OCI-LY7 (cell line): ENCODE results near the gene EXOC6B. TPM values are rescaled to one million over a fixed set of nuclear protein-coding genes. Genes with fewer than 3 reads are reported as not detected.
"Not testable (repeated sequence)": the region's sequence is repeated elsewhere in the genome, so short reads cannot be mapped to it uniquely, and the experiment has no call there.

Experiments used
- BruUV-seq: library from RNA; stranded (reverse); fragments of 400-500 nt; replicated peaks from 2 replicates; lab custom pipeline; 2021; lab: Mats Ljungman, UMichigan
- CTCF ChIA-PET: fragments of 300-600 bp; sonication (Branson Sonifier 250); formaldehyde crosslinking; loops from one replicate; lab custom pipeline; 2022; ENCODE audit warnings: antibody characterized with exemption; ENCODE audit not compliant: unreplicated experiment; lab: Charles Lee
- POLR2A ChIA-PET: fragments of 300-600 bp; sonication (Branson Sonifier 250); formaldehyde crosslinking; loops from one replicate; lab custom pipeline; 2022; ENCODE audit warnings: antibody characterized with exemption; lab: Charles Lee
- DNase-seq: peaks from one replicate; pipeline ENCODE4 v3.0.0-alpha.2; 2015; ENCODE audit warnings: low spot score
- H2AFZ ChIP-seq: fragments of 200-600 bp; sonication (generic), shearing (Covaris generic); 2 replicates; pipeline ENCODE4 v1.6.1; 2014; ENCODE audit warnings: mild to moderate bottlenecking, antibody characterized with exemption, low read length, moderate library complexity
- H3K27ac ChIP-seq: fragments of 200-600 bp; sonication (generic); 2 replicates; pipeline ENCODE4 v1.5.1; 2014; ENCODE audit warnings: mixed run types, low read depth, mild to moderate bottlenecking, moderate library complexity, low read length, inconsistent platforms; ENCODE audit not compliant: poor library complexity, severe bottlenecking
- H3K36me3 ChIP-seq: fragments of 200-600 bp; sonication (generic); 2 replicates; pipeline ENCODE4 v1.6.1; 2014; ENCODE audit warnings: mild to moderate bottlenecking, antibody characterized with exemption, low read length, moderate library complexity, mixed read lengths; ENCODE audit not compliant: insufficient read depth
- H3K4me1 ChIP-seq: fragments of 200-600 bp; sonication (generic); 2 replicates; pipeline ENCODE4 v1.5.1; 2014; ENCODE audit warnings: mild to moderate bottlenecking, low read length; ENCODE audit not compliant: insufficient read depth, poor library complexity, severe bottlenecking
- H3K4me2 ChIP-seq: fragments of 200-600 bp; sonication (generic); 2 replicates; pipeline ENCODE4 v1.6.1; 2014; ENCODE audit warnings: mild to moderate bottlenecking, low read length
- H3K4me3 ChIP-seq: fragments of 200-600 bp; sonication (generic); 2 replicates; pipeline ENCODE4 v1.5.1; 2014; ENCODE audit warnings: mild to moderate bottlenecking, low read depth, low read length; ENCODE audit not compliant: poor library complexity, severe bottlenecking
- H3K79me2 ChIP-seq: fragments of 200-600 bp; sonication (generic); 2 replicates; pipeline ENCODE4 v1.6.1; 2016; ENCODE audit warnings: low read depth, mild to moderate bottlenecking, low read length, moderate library complexity, mixed read lengths; ENCODE audit not compliant: insufficient read depth
- H3K9me2 ChIP-seq: fragments of 200-600 bp; sonication (generic); 2 replicates; pipeline ENCODE4 v1.6.1; 2016; ENCODE audit warnings: mild to moderate bottlenecking, low read length, mixed read lengths; ENCODE audit not compliant: insufficient read depth
- H3K9me3 ChIP-seq: fragments of 200-600 bp; sonication (generic); 2 replicates; pipeline ENCODE4 v1.6.1; 2014; ENCODE audit warnings: mild to moderate bottlenecking, mixed run types, low read length, mixed read lengths
- H4K20me1 ChIP-seq: fragments of 200-600 bp; sonication (generic); 2 replicates; pipeline ENCODE4 v1.6.1; 2014; ENCODE audit warnings: mild to moderate bottlenecking, antibody characterized with exemption, low read length, moderate library complexity, mixed read lengths; ENCODE audit not compliant: insufficient read depth
- EZH2phosphoT487 ChIP-seq: fragments of 200-600 bp; sonication (generic); IDR thresholded peaks from 2 replicates; pipeline ENCODE4 v1.6.1; 2018; ENCODE audit warnings: low read depth, borderline replicate concordance, mild to moderate bottlenecking, mixed run types, antibody characterized with exemption, low read length, moderate library complexity, mixed read lengths
- intact Hi-C: fragments of 100-400 bp; cut with micrococcal nuclease; formaldehyde crosslinking; loops from one replicate; pipeline ENCODE4 v1.10.0; 2022; ENCODE audit not compliant: unreplicated experiment
- total RNA-seq, 2 experiments: library from RNA; depleted of rRNA in 1 of 2; stranded (reverse); fragments of >200 nt in 1 of 2; shearing (Covaris generic) in 1 of 2; gene quantifications; 2 replicates each; pipeline ENCODE4 v1.2.3, GENCODE V29; 2014 to 2022
- TF ChIP-seq, protein P1 (sequence below): fragments of 200-600 bp; sonication (generic); conservative IDR thresholded peaks from 2 replicates; pipeline ENCODE4 v1.5.1; 2014; ENCODE audit warnings: mild to moderate bottlenecking, antibody characterized with exemption, low read length, moderate library complexity, mixed read lengths

Gene EXOC6B
- total RNA-seq, 2 experiments from 2014 or later: 5.1 TPM; not detected in 1

DNA sequence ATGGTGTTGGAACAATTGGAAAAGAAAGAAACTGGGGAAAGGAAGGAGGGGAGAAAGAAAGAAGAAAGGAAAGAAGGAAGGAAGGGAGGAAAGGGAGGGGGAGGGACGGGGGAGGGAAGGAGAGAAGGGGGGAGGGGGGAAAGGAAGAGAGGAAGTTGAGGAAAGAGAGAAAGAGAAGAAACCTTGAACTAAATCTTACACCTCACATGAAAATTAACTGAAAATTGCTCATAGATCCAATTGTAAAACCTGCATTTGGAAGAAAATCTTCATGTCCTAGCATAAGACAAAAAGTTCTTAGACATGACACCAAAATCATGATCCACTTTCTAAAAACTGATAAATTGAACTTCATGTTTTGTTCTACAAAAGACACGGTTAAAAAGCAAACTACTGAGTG lies 163.8 kb downstream of the EXOC6B start:
- no peaks in the 10 kb centered on the region for H3K9me3 ChIP-seq

DNA sequence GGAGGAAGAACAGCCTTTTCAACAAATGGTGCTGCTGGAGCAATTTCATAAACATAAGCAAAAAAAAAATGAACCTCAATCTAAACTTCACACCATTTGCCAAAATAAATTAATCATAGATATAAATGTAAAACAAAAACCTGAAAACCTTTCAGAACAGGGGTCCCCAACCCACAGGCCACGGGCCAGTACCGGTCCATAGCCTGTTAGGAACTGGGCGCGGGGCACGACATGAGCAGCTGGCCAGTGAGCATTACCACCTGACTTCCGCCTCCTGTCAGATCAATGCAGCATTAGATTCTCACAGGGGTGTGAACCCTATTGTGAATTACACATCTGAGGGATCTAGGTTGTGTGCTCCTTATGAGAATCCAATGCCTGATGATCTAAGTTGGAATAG lies 176.0 kb downstream of the EXOC6B start:
- Histone ChIP-seq H4K20me1 (no peaks in the 10 kb centered on the region), H3K4me2 (no peak overlapping the region), H3K4me1 (no peaks in the 10 kb centered on the region), H3K36me3 (no peaks in the 10 kb centered on the region), H3K4me3 (no peak overlapping the region), H2AFZ (no peak overlapping the region), H3K9me3 (no peaks in the 10 kb centered on the region), H3K27ac (no peak overlapping the region), H3K9me2 (no peaks in the 10 kb centered on the region), H3K79me2 (no peaks in the 10 kb centered on the region)
- intact Hi-C loops: no loop called here
- no peak for DNase-seq
- TF ChIP-seq EZH2phosphoT487: no peak
- TF ChIP-seq, protein P1, sequence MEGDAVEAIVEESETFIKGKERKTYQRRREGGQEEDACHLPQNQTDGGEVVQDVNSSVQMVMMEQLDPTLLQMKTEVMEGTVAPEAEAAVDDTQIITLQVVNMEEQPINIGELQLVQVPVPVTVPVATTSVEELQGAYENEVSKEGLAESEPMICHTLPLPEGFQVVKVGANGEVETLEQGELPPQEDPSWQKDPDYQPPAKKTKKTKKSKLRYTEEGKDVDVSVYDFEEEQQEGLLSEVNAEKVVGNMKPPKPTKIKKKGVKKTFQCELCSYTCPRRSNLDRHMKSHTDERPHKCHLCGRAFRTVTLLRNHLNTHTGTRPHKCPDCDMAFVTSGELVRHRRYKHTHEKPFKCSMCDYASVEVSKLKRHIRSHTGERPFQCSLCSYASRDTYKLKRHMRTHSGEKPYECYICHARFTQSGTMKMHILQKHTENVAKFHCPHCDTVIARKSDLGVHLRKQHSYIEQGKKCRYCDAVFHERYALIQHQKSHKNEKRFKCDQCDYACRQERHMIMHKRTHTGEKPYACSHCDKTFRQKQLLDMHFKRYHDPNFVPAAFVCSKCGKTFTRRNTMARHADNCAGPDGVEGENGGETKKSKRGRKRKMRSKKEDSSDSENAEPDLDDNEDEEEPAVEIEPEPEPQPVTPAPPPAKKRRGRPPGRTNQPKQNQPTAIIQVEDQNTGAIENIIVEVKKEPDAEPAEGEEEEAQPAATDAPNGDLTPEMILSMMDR: no peak
- BruUV-seq: no TSS peak
- POLR2A ChIA-PET: no interaction called here
- CTCF ChIA-PET: no interaction called here

More for the DNA sequence above, 163.8 kb downstream of the EXOC6B start:
- POLR2A ChIA-PET: interaction anchor here (0.7 kb wide), 1 partner anchor 120 kb away, joined by 3 read pairs; no protein-coding TSS in a partner anchor
- no peaks in the 10 kb centered on the region for H3K4me1 ChIP-seq
- H3K36me3 ChIP-seq: no peaks in the 10 kb centered on the region
- H2AFZ ChIP-seq: no peak overlapping the region
- CTCF ChIA-PET: no interaction called here
- no peak overlapping the region for H3K27ac ChIP-seq
- no peak overlapping the region for H3K4me2 ChIP-seq
- no TSS peak for BruUV-seq
- DNase-seq: no peak
- TF ChIP-seq, protein P1: no peak
- no peak for TF ChIP-seq EZH2phosphoT487
- intact Hi-C loops: no loop called here
- no peaks in the 10 kb centered on the region for H4K20me1 ChIP-seq
- no peak overlapping the region for H3K4me3 ChIP-seq
- H3K79me2 ChIP-seq: no peaks in the 10 kb centered on the region
- no peaks in the 10 kb centered on the region for H3K9me2 ChIP-seq

DNA sequence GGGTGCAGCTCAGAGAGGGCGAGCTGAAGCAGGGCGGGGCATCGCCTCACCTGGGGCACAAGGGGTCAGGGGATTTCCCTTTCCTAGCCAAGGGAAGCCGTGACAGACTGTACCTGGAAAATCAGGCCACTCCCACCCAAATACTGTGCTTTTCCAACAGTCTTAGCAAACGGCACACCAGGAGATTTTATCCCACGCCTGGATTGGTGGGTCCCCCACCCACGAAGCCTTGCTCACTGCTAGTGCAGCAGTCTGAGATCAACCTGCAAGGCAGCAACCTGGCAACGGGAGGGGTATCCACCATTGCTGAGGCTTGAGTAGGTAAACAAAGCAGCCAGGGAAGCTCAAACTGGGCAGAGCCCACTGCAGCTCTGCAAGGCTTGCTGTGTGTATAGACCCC lies 184.6 kb downstream of the EXOC6B start:
- intact Hi-C loops, BruUV-seq, POLR2A ChIA-PET: not testable (repeated sequence)

More for the DNA sequence above, 184.6 kb downstream of the EXOC6B start:
- H2AFZ ChIP-seq, DNase-seq, H3K4me2 ChIP-seq, H3K9me3 ChIP-seq, H3K36me3 ChIP-seq, H3K4me3 ChIP-seq, H4K20me1 ChIP-seq, H3K79me2 ChIP-seq, H3K9me2 ChIP-seq, H3K27ac ChIP-seq, H3K4me1 ChIP-seq, CTCF ChIA-PET: not testable (repeated sequence)
